Activated CD8-positive, alpha-beta T cell treated with anti-CD3 and anti-CD28 coated beads for 36 hours (primary cell): ENCODE measurements around the gene PNPLA7. TPM values are rescaled to one million over a fixed set of nuclear protein-coding genes. Genes with fewer than 3 reads are reported as not detected.
"Not testable (repeated sequence)": the region's sequence is repeated elsewhere in the genome, so short reads cannot be mapped to it uniquely, and the experiment has no call there.

Source experiments
- ATAC-seq: fragments of 200-7000 bp; cut with Tn5 transposase; one replicate; pipeline ENCODE4 v1.10.0; 2021; ENCODE audit warnings: mild to moderate bottlenecking, moderate library complexity
- CTCF ChIA-PET: fragments of 350-600 bp; sonication (Branson Sonifier 250); formaldehyde crosslinking; loops from one replicate; lab custom pipeline; 2021; ENCODE audit warnings: antibody characterized with exemption; lab: Charles Lee
- POLR2A ChIA-PET: fragments of 350-600 bp; sonication (Branson Sonifier 250); formaldehyde crosslinking; loops from one replicate; lab custom pipeline; 2021; ENCODE audit warnings: antibody characterized with exemption; lab: Charles Lee
- DNase-seq: peaks from one replicate; pipeline ENCODE4 v3.0.0-alpha.2; 2020
- H3K27ac Mint-ChIP-seq: one replicate; pipeline ENCODE4 v1.8.0; 2021; ENCODE audit warnings: mild to moderate bottlenecking, mixed read lengths
- H3K27me3 Mint-ChIP-seq: one replicate; pipeline ENCODE4 v1.8.0; 2021; ENCODE audit warnings: mixed read lengths
- H3K36me3 Mint-ChIP-seq: one replicate; pipeline ENCODE4 v1.8.0; 2021; ENCODE audit warnings: low read depth, mixed read lengths
- H3K4me1 Mint-ChIP-seq: one replicate; pipeline ENCODE4 v1.8.0; 2021; ENCODE audit warnings: low read depth, mixed read lengths
- H3K4me3 Mint-ChIP-seq: one replicate; pipeline ENCODE4 v1.8.0; 2021; ENCODE audit warnings: mild to moderate bottlenecking, moderate library complexity, mixed read lengths
- H3K9me3 Mint-ChIP-seq: one replicate; pipeline ENCODE4 v1.8.0; 2021; ENCODE audit warnings: mixed read lengths
- intact Hi-C: fragments of 100-400 bp; cut with micrococcal nuclease; formaldehyde crosslinking; loops from one replicate; pipeline ENCODE4 v1.10.0; 2022
- total RNA-seq, 2 experiments: library from RNA; stranded (reverse); gene quantifications; one replicate each; pipeline ENCODE4 v1.2.3, GENCODE V29; 2021
- TF ChIP-seq, protein P1 (sequence below): fragments of 200-600 bp; IDR thresholded peaks from one replicate; pipeline ENCODE4 v1.8.0; 2022; ENCODE audit warnings: antibody characterized with exemption, mild to moderate bottlenecking

Gene PNPLA7
- total RNA-seq, 2 experiments from 2014 or later, result 4.8 to 5.0 TPM

DNA sequence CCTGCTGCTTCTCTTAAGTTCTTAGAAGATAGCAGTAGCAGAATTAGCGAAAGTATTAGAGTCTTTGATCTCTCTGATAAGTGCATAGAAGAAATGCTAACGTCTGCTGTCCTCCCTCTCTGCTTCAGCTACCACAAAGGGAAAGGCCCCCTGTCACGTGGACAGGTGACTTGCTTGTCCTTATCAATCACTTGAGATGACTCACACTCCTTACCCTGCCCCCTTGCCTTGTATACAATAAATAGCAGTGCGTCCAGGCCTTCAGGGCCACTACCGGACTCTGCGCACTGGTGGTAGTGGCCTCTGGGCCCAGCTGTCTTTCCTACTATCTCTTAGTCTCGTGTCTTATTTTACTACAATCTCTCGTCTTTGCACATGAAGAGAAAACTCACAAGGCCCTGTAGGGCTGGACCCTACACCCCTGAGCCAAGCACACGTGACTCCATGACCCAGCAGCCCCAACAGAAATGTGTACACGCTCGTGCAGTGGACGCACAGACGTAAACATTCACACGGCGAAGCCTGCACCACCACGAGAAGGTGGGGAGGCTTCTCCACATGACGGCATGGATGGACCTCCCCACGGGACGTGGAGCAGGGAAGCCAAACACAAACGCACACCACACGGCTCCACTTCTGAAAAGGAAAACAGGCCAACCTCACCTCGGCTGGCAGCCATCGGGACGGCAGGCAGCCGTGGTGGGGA is 38.3 kb downstream of the PNPLA7 start:
- no peak overlapping the region for H3K27ac Mint-ChIP-seq
- no peak for DNase-seq
- no peaks in the 10 kb centered on the region for H3K9me3 Mint-ChIP-seq
- H3K4me1 Mint-ChIP-seq, result peaks cover 2% of the 10 kb centered on the region
- no peaks in the 10 kb centered on the region for H3K27me3 Mint-ChIP-seq
- TF ChIP-seq, protein P1, sequence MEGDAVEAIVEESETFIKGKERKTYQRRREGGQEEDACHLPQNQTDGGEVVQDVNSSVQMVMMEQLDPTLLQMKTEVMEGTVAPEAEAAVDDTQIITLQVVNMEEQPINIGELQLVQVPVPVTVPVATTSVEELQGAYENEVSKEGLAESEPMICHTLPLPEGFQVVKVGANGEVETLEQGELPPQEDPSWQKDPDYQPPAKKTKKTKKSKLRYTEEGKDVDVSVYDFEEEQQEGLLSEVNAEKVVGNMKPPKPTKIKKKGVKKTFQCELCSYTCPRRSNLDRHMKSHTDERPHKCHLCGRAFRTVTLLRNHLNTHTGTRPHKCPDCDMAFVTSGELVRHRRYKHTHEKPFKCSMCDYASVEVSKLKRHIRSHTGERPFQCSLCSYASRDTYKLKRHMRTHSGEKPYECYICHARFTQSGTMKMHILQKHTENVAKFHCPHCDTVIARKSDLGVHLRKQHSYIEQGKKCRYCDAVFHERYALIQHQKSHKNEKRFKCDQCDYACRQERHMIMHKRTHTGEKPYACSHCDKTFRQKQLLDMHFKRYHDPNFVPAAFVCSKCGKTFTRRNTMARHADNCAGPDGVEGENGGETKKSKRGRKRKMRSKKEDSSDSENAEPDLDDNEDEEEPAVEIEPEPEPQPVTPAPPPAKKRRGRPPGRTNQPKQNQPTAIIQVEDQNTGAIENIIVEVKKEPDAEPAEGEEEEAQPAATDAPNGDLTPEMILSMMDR, result no peak
- no peaks in the 10 kb centered on the region for H3K36me3 Mint-ChIP-seq
- H3K4me3 Mint-ChIP-seq, result no peak overlapping the region
- POLR2A ChIA-PET, result no interaction called here
- CTCF ChIA-PET, result no interaction called here
- intact Hi-C loops, result no loop called here
- no peak for ATAC-seq

DNA sequence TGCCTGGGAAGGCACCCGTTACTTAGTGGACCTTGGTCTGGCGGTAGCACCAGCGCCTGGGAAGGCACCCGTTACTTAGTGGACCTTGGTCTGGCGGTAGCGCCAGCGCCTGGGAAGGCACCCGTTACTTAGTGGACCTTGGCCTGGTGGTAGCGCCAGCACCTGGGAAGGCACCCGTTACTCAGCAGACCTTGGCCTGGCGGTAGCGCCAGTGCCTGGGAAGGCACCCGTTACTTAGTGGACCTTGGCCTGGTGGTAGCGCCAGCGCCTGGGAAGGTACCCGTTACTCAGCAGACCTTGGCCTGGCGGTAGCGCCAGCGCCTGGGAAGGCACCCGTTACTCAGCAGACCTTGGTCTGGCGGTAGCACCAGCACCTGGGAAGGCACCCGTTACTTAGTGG is 39.1 kb downstream of the PNPLA7 start:
- not testable (repeated sequence) for H3K27ac Mint-ChIP-seq

DNA sequence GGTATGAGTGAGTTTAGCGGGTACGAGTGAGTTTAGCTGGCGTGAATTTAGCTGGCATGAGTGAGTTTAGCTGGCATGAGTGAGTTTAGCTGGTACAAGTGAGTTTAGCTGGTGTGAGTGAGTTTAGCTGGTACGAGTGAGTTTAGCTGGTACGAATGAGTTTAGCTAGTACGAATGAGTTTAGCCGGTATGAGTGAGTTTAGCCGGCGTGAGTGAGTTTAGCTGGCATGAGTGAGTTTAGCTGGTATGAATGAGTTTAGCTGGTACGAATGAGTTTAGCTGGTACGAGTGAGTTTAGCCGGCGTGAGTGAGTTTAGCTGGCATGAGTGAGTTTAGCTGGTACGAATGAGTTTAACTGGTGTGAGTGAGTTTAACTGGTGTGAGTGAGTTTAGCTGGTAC is 41.0 kb downstream of the PNPLA7 start:
- Mint-ChIP-seq H3K27ac (no peak overlapping the region), H3K9me3 (no peaks in the 10 kb centered on the region), H3K4me3 (no peak overlapping the region), H3K27me3 (no peaks in the 10 kb centered on the region), H3K4me1 (peaks cover 2% of the 10 kb centered on the region), H3K36me3 (no peaks in the 10 kb centered on the region)
- ChIA-PET CTCF (interaction anchor here (1.0 to 2.3 kb wide), 6 partner anchors 14 to 86 kb away, joined by 3 to 6 read pairs (median 5); partner anchors contain the start of genes EXD3 and NOXA1), POLR2A (interaction anchor here (0.6 kb wide), 1 partner anchor 149 kb away, joined by 3 read pairs; no protein-coding TSS in a partner anchor)
- TF ChIP-seq, protein P1, result no peak
- ATAC-seq (no peak), DNase-seq (no peak)
- intact Hi-C loops, result no loop called here

More for the DNA sequence above, 39.1 kb downstream of the PNPLA7 start:
- H3K4me1 Mint-ChIP-seq, ATAC-seq, POLR2A ChIA-PET, H3K27me3 Mint-ChIP-seq, CTCF ChIA-PET, H3K36me3 Mint-ChIP-seq, DNase-seq, H3K9me3 Mint-ChIP-seq, H3K4me3 Mint-ChIP-seq, intact Hi-C loops: not testable (repeated sequence)

DNA sequence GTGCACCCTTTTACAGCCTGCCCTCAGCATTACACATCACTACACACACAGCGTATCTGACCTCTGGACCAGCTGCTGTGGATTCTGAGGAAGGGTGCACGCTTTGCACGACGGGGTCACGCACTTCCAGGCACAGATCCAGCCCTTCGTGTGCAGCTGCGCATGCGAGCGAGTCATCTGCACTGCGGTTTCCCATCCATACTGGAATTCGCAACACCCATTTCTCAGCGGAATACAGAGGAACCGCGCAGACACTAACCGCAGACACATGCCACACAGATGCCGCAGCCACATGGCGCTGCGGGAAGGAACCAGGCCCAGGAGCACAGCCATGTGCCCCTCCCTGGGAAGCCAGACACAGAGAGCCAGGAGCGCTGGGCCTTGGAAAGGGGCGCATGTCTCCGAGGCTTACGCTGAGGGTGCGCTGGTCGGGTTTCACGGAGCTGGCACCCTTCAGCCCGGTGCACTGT is 43.5 kb downstream of the PNPLA7 start:
- TF ChIP-seq, protein P1, result no peak
- no peak for ATAC-seq
- H3K4me1 Mint-ChIP-seq, result peaks cover 7% of the 10 kb centered on the region
- DNase-seq, result no peak
- H3K4me3 Mint-ChIP-seq, result no peak overlapping the region
- intact Hi-C loops, result no loop called here
- peaks cover 6% of the 10 kb centered on the region for H3K36me3 Mint-ChIP-seq
- H3K27me3 Mint-ChIP-seq, result no peaks in the 10 kb centered on the region
- CTCF ChIA-PET, result no interaction called here
- peaks cover 5% of the 10 kb centered on the region for H3K9me3 Mint-ChIP-seq
- no peak overlapping the region for H3K27ac Mint-ChIP-seq
- POLR2A ChIA-PET, result interaction anchor here (0.6 kb wide), 1 partner anchor 31 kb away, joined by 3 read pairs; no protein-coding TSS in a partner anchor

DNA sequence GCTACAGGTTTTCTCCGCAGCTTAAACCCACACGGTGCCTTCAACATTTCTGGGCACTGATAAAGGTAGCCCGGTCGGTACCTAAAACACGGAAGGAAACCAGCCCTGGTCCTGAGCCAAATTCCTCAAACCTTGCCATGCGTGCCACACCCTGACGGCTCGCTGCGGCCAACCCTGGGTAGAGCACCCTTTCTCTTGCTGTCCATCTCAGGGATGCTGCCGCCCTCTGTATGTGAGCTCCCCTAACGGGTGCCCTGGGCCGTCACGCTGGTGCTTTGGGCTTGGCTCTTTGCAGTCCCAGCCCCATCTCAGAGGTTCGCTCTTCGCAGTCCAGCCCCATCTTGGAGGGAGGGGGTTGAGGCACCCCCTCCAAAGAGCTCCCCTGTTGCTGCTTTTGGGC is 43.9 kb downstream of the PNPLA7 start:
- H3K4me1 Mint-ChIP-seq, result peaks cover 8% of the 10 kb centered on the region
- ChIA-PET CTCF (no interaction called here), POLR2A (interaction anchor here (0.6 kb wide), 1 partner anchor 31 kb away, joined by 3 read pairs; no protein-coding TSS in a partner anchor)
- H3K4me3 Mint-ChIP-seq, result no peak overlapping the region
- DNase-seq (no peak), ATAC-seq (no peak)
- H3K27ac Mint-ChIP-seq, result no peak overlapping the region
- H3K36me3 Mint-ChIP-seq, result peaks cover 6% of the 10 kb centered on the region
- intact Hi-C loops, result no loop called here
- H3K9me3 Mint-ChIP-seq, result peaks cover 6% of the 10 kb centered on the region
- H3K27me3 Mint-ChIP-seq, result no peaks in the 10 kb centered on the region
- TF ChIP-seq, protein P1, result no peak
